Glutamatergic neuron (in vitro differentiated cells): Measurements from ENCODE around the gene MADCAM1. TPM values are rescaled to one million over a fixed set of nuclear protein-coding genes. Genes with fewer than 3 reads are reported as not detected.
"Not testable (repeated sequence)": the region's sequence is repeated elsewhere in the genome, so short reads cannot be mapped to it uniquely, and the experiment has no call there.

Experiments used
- DNase-seq: peaks from one replicate; pipeline ENCODE4 v3.0.0; 2022
- H3K27ac Mint-ChIP-seq: one replicate; pipeline ENCODE4 v1.8.0; 2020; ENCODE audit warnings: mild to moderate bottlenecking, mixed read lengths, inconsistent platforms; ENCODE audit not compliant: unreplicated experiment
- H3K27me3 Mint-ChIP-seq: one replicate; pipeline ENCODE4 v1.8.0; 2020; ENCODE audit warnings: mild to moderate bottlenecking, moderate library complexity, mixed read lengths, inconsistent platforms; ENCODE audit not compliant: unreplicated experiment
- H3K36me3 Mint-ChIP-seq: one replicate; pipeline ENCODE4 v1.8.0; 2020; ENCODE audit warnings: mild to moderate bottlenecking, mixed read lengths, inconsistent platforms; ENCODE audit not compliant: unreplicated experiment
- H3K4me1 Mint-ChIP-seq: one replicate; pipeline ENCODE4 v1.8.0; 2020; ENCODE audit warnings: mild to moderate bottlenecking, low read depth, mixed read lengths, inconsistent platforms; ENCODE audit not compliant: unreplicated experiment
- H3K4me3 Mint-ChIP-seq: one replicate; pipeline ENCODE4 v1.8.0; 2020; ENCODE audit warnings: mild to moderate bottlenecking, mixed read lengths, inconsistent platforms; ENCODE audit not compliant: unreplicated experiment
- H3K9me3 Mint-ChIP-seq: one replicate; pipeline ENCODE4 v1.8.0; 2020; ENCODE audit warnings: mild to moderate bottlenecking, moderate library complexity, mixed read lengths, inconsistent platforms; ENCODE audit not compliant: unreplicated experiment
- total RNA-seq: library from RNA; stranded (reverse); fragmentation: NEBNext Ultra II Directional; extraction: Animal tissue kit (Norgen Biotek cat#: 25700); gene quantifications from one replicate; pipeline ENCODE4 v1.2.1, GENCODE V29; 2021; ENCODE audit not compliant: unreplicated experiment
- TF ChIP-seq, protein P1 (sequence below): fragments of 200-600 bp; sonication (generic); IDR thresholded peaks from one replicate; pipeline ENCODE4 v1.5.0; 2021; ENCODE audit not compliant: partially characterized antibody, unreplicated experiment

The MADCAM1 gene
- total RNA-seq, 1 donor from 2014 or later = 1.7 TPM

DNA sequence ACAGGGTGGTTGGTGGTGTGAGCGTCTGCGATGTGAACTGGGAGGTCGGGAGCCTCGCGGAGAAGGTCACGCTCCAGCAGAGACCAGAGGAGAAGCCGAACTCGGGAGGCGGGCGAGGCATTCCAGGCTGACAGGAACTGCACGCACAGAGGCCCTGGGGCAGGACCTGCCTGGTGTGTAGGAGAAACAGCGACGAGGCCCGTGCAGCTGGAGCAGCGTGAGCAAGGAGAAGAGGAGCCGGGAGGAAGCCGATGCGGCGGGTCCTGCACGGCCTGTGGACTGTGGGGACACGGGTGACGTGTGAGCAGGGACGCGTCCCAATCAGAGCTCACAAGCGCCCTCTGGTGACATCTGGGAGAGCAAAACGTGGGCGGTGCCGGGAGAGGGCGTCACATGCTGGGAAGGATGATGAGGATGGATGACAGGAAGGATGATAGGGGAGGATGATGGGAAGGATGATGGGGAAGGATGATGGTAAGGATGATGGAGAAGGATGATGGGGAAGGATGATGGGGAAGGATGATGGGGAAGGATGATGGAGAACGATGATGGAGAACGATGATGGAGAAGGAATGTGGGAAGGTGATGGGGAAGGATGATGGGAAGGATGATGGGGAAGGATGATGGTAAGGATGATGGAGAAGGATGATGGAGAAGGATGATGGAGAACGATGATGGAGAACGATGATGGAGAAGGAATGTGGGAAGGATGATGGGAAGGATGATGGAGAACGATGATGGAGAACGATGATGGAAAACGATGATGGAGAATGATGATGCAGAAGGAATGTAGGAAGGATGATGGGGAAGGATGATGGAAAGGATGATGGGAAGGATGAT is 16.1 kb upstream of the MADCAM1 start:
- peaks cover 38% of the 10 kb centered on the region for H3K9me3 Mint-ChIP-seq
- DNase-seq = peak; percentile 76
- peak overlapping the region; percentile 64 for H3K4me3 Mint-ChIP-seq
- peaks cover 16% of the 10 kb centered on the region for H3K36me3 Mint-ChIP-seq
- H3K27me3 Mint-ChIP-seq = peaks cover 31% of the 10 kb centered on the region
- peak overlapping the region; percentile 76 for H3K27ac Mint-ChIP-seq
- TF ChIP-seq, protein P1, sequence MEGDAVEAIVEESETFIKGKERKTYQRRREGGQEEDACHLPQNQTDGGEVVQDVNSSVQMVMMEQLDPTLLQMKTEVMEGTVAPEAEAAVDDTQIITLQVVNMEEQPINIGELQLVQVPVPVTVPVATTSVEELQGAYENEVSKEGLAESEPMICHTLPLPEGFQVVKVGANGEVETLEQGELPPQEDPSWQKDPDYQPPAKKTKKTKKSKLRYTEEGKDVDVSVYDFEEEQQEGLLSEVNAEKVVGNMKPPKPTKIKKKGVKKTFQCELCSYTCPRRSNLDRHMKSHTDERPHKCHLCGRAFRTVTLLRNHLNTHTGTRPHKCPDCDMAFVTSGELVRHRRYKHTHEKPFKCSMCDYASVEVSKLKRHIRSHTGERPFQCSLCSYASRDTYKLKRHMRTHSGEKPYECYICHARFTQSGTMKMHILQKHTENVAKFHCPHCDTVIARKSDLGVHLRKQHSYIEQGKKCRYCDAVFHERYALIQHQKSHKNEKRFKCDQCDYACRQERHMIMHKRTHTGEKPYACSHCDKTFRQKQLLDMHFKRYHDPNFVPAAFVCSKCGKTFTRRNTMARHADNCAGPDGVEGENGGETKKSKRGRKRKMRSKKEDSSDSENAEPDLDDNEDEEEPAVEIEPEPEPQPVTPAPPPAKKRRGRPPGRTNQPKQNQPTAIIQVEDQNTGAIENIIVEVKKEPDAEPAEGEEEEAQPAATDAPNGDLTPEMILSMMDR = peak; percentile 27
- H3K4me1 Mint-ChIP-seq = peaks cover 11% of the 10 kb centered on the region

DNA sequence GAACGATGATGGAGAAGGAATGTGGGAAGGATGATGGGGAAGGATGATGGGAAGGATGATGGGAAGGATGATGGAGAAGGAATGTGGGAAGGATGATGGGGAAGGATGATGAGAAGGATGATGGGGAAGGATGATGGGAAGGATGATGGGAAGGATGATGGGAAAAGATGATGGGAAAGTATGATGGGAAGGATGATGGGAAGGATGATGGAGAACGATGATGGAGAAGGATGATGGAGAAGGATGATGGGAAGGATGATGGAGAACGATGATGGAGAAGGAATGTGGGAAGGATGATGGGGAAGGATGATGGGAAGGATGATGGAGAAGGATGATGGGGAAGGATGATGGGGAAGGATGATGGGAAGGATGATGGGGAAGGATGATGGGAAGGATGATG is 15.2 kb upstream of the MADCAM1 start:
- Mint-ChIP-seq H3K27ac (peak overlapping the region; percentile 71), H3K4me3 (peak overlapping the region; percentile 64), H3K27me3 (peaks cover 39% of the 10 kb centered on the region), H3K4me1 (peaks cover 20% of the 10 kb centered on the region), H3K36me3 (peaks cover 16% of the 10 kb centered on the region), H3K9me3 (peaks cover 43% of the 10 kb centered on the region)
- not testable (repeated sequence) for DNase-seq

DNA sequence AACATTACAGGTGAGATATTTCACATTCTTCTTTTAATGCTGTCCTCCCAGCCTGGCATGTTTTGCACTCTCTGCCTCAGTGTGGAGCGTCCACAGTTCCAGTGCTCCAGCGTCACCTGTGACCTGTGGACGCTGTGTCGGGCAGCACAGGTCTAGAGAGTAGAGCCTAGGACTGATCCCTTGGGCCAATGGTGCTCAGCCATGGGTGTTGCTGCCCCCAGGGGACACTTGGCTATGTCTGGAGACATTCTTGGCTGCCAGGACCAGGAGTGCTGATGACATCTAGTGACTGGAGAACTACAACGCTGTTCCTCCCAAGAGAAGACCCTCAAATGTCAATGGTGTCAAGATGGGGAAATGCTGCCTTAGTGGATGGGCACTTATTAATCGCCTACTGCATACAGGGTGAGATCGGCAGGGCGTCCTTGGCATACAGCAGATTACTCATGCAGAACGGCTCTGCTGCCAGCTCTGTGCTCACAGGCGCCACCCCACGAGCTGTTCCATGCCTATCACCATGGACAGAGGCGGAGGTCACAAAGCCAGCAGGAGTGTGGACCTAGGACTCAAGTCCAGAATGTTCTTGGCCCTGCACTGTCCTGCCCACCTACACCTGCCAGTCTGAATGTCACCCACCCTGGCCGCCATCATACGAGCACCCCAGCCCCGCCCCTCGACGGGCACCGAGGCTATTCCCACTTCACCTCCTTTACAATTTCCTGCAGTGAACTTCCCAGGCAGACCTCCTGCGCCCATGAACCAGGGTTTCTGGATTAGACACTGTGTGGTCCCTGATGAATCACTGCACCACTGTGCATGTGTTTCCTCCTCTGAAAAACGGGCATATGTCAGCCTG is 13.9 kb upstream of the MADCAM1 start:
- H3K36me3 Mint-ChIP-seq = peaks cover 16% of the 10 kb centered on the region
- peak overlapping the region; percentile 66 for H3K27ac Mint-ChIP-seq
- H3K9me3 Mint-ChIP-seq = peaks cover 46% of the 10 kb centered on the region
- peak overlapping the region; percentile 46 for H3K4me3 Mint-ChIP-seq
- TF ChIP-seq, protein P1 = no peak
- no peak for DNase-seq
- peaks cover 22% of the 10 kb centered on the region for H3K4me1 Mint-ChIP-seq
- peaks cover 41% of the 10 kb centered on the region for H3K27me3 Mint-ChIP-seq

DNA sequence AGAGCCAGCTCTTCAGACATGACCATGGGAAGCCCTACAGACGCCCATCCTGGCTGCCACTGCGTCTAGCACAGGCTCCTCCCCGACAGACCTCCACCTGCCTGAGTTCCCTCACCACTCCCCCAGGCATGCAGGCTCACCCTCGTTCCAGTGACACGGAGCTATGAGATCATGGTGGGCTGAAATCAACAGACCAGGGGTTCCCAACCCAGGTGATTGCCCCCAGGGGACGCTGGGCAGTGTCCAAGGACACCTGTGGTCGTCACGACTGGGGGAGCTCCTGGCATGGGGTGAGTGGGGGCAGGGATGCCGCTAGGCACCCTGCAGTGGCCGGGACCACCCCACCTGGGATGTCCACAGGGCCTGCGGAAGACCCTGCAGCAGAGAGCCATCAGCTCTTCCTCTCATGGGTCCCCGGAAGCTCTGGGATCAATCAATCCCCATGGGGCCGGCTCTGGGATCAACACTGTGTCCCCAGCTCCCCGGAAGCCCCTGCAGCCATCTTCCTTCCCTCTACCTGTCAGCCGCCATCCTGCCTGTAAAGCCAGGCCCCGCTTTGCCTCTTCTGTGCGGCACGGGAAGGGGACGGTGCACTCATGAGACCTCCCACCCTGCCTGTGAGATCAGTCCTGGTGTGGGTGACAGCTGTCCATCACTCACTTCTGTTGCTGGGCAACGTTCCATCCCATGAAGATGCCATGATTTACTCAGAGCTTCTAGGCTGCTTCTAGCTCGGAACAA is 12.8 kb upstream of the MADCAM1 start:
- peak overlapping the region; percentile 86 for H3K27ac Mint-ChIP-seq
- no peak overlapping the region for H3K4me3 Mint-ChIP-seq
- TF ChIP-seq, protein P1 = no peak
- DNase-seq = no peak
- peaks cover 26% of the 10 kb centered on the region for H3K4me1 Mint-ChIP-seq
- peaks cover 46% of the 10 kb centered on the region for H3K9me3 Mint-ChIP-seq
- peaks cover 44% of the 10 kb centered on the region for H3K27me3 Mint-ChIP-seq
- peaks cover 16% of the 10 kb centered on the region for H3K36me3 Mint-ChIP-seq

DNA sequence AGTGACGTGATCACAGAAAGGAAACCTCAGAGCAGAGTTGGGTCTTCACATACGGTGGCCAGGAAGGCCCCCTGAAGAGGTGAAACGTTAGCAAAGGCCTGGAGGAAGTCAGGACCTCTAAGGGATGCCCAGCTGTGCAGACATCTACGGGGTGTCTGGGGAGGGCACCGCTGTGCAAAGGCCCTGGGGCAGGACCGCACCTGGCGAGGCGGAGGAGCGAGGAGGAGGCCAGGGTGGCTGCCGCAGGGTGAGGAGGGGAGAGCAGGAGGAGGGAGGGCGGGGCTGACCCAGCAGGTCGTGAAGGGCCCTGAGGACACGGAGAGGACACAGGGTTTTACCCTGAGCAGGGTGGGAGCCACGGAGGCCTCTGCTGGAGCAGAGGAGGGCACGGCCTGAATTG is 11.8 kb upstream of the MADCAM1 start:
- peaks cover 47% of the 10 kb centered on the region for H3K9me3 Mint-ChIP-seq
- peaks cover 16% of the 10 kb centered on the region for H3K36me3 Mint-ChIP-seq
- peaks cover 26% of the 10 kb centered on the region for H3K4me1 Mint-ChIP-seq
- no peak overlapping the region for H3K4me3 Mint-ChIP-seq
- peaks cover 46% of the 10 kb centered on the region for H3K27me3 Mint-ChIP-seq
- no peak for DNase-seq
- TF ChIP-seq, protein P1 = no peak
- peak overlapping the region; percentile 64 for H3K27ac Mint-ChIP-seq
